CD4-positive, alpha-beta T cell treated with Interleukin-4 for 4 hours (primary cell): ENCODE data around the gene DOK6.
A peak's percentile ranks its signal among the peaks of the same experiment; 100 is the strongest.
"Not testable (repeated sequence)": the region's sequence is repeated elsewhere in the genome, so short reads cannot be mapped to it uniquely, and the experiment has no call there.

Experiments used
- DNase-seq: peaks from one replicate; pipeline ENCODE4 v3.0.0-alpha.2; 2020

Gene DOK6

GRCh38 chr18:69879051-69879450 is 478.4 kb downstream of the DOK6 start:
- not testable (repeated sequence) for DNase-seq

DNA sequence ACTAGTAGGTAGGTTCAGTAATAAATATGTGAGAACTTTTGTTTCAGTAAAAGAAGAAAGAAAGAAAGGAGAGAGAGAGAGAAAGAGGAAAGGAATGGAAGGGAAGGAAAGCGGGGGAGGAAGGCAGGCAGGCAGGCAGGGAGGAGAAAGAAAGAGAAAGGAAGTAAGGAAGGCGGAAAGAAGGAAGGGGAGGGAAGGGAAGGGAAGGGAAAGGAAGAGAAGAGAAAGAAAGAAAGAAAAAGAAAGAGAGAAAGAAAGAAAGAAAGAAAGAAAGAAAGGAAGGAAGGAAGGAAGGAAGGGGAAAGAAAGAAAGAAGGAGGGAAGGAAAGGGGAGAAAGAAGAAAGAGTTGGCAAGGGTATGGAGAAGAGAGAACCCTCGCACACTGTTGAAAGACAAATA is 479.4 kb downstream of the DOK6 start:
- no peak for DNase-seq

DNA sequence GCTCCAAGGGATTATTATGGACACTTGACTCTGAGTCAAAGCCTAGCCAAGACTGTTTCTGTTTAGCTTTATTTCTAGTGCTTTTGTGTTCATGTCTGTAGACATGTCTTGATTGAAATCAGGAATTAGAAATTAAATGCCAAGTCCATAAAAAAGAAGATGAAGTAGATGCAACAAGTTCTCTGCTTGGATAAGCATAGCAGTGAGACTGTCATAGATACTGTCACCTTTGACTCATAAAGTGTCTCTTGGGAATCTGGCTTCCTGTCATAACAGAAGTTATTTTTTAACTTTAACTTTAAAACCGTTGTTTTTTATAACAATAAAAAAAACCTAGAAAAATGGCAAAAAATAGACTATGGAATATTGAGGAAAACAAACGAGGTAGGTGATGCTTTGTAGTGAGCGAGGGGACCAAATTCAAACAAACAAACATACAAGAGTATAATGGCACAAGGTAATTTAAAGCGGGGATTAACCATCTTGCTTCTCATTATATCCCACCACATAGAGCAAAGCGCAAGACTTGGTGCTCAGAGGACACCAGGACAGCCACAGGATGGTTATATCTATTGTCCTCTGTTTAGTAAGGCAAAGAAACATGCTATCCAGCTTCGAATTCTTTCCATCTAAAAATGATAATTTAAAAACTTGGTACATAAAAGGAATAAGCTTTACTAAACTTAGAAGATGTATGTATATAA is 482.4 kb downstream of the DOK6 start:
- DNase-seq: no peak

- DNase-seq: no peak
These were observed 483.1 kb downstream of the DOK6 start for GRCh38 chr18:69883781-69884180.

- no peak for DNase-seq
These were observed 484.7 kb downstream of the DOK6 start for GRCh38 chr18:69885355-69885754.

DNA sequence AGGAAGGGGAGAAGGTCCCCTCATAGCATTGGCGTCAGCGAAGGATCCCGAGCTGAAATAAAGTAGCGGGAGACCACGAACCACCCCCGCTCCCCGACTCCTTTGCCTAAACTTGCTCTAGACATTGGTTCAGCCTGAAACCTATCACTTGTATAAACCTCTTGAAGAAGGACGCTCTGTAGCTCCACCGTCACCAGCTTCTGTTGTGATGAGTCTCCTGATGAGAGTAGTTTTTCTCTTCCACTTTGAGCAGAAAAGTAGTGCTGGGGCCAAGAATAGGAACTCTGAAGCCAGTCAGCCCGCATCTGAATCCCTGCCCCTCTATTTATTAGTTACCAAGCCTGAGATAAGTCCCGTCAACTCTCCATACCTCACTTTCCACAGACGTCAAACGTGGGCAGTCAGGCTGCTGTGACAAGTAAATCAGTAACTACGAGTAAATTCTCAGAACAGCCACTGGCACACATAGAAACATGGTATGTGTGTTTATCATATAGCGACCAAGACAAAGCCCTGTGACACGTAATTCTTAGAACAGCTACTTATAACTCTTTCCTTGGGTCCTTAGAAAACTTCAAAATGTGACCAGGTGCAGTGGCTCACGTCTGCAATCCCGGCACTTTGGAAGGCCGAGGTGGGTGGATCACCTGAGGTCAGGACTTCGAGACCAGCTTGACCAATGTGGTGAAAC is 485.3 kb downstream of the DOK6 start:
- DNase-seq: peak; percentile 37

- no peak for DNase-seq
These were observed 486.6 kb downstream of the DOK6 start for GRCh38 chr18:69887256-69887655.

DNA sequence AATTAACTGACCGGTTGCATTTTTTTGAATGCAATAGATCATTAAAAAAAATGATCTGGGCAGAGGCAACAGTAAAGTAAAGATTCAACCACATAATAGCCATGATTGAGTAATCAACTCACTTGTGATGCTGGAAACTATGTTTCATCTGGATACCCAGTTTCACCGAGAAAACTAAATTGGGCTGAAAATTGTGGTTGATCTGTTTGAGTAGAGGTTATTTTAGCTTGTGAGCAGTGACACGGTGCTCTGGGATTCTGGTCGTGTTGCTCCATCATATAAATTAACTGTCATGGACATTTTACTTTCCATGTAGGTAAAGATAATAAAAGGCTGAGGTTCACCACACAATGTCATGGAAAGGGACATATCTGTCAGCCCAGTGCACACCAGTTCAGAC is 488.3 kb downstream of the DOK6 start:
- no peak for DNase-seq

- DNase-seq: no peak
These were observed 489.9 kb downstream of the DOK6 start for GRCh38 chr18:69890558-69890957.

DNA sequence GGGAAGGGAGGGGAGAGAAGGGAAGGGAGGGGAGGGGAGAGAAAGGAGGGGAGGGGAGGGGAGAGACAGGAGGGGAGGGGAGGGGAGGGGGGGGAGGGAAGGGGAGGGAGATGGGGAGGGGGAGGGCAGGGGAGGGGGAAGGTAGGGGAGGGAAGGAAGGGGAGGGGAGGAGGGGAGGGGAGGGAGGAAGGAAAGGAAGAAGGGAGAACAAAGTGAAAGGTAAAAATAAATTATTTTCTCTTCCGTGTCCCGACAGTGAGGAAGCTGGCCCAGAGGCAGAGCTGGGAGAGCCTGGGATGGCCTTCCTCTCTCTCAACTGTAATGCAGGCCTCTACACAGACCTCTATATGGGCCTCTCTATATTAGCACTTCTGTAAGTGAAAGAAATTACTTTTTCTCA is 493.8 kb downstream of the DOK6 start:
- no peak for DNase-seq

DNA sequence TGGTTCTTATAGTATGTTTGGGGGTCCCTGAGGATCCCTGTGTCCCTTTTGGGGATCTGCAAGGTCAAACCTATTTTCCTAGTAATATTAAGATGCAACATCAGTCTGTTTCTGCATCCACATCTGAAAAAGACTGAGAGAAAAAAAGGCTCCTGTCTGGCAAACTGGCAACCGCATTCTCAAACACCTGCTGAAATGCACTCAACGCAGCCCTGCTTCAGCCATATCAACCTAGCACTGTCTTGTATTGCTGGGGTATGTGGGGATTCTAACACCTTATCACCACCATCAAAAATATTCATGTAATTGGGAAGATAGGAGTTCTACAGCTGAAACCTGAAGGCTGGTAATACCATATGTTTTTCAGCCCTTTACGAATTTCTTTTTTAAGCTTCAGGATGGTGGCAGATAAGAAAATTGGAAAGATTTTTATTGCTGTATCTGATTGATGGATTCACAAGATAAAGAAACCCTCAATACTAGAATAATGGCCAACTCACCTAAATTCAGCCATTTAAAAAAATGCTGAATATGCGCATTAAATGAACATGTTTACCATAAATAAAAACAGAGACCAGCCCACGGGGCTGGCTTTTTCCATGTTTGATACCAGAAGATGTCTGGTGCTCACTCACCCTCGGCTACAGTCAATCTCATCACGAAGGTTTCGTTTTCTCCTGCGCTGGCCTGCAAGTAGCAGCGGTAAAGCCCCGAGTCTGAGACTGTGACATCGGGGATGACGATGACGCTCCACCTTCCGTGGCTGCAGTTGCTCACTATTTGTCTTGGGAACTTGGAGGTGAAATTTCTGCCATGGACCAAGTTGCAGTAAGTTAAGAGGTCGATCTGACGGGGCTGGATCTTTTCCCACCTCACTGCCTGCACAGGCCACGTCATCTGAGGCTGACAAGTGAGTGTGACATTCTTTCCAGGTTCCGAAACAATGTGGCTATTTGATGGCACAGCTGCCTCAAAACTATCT is 494.7 kb downstream of the DOK6 start:
- peak; percentile 51 for DNase-seq

GRCh38 chr18:69897397-69898108 is 496.9 kb downstream of the DOK6 start:
- peak; percentile 55 for DNase-seq

DNA sequence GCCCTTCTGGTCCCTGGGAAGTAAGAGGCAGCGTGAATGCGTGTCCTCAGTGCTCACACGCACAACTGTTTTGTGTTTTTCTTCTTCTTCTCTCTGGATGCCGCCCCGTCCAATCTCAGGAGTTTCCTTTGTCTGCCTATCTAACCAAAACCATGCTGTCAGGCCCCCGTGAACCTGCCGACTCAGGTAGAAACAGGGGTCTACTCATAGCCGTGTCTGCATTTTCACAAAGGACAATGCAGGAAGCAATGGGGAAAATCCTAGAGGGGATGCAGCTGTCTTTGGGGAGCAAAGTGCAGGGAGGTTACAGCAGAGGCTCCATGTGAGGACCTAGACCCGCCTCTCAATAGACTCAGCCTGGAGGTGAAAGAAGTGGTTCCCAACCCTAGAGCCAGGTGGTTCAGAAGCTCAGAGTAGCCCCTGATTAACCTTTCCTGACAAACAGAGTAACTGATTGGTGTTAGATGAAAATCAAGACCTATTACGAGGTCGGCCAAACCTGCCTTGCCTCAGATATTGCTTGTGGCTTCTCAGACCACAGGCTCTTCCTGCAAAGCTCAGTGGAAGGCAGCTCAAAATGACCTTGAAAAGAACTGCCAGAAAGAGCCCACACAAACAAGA is 497.7 kb downstream of the DOK6 start:
- peak; percentile 21 for DNase-seq
